Measurements from ENCODE around the gene ULK1. TPM values are rescaled to one million over a fixed set of nuclear protein-coding genes. Genes with fewer than 3 reads are reported as not detected.

The ULK1 gene
- total and polyA plus RNA-seq, 2 experiments from 2014 or later, result 8.4 to 33.8 TPM

- TF ChIP-seq POLR2AphosphoS5 (IDR thresholded peaks at IDR 0.05; ENCODE audit: low read depth) (no peak), ZNF462 (CRISPR knock-in tag; IDR thresholded peaks at IDR 0.05) (no peak)
Observed at GRCh38 chr12:131908092-131909080, 14.0 kb downstream of the ULK1 start (continued).

- Mint-ChIP-seq H3K36me3 (ENCODE audit: low read depth) (peaks cover 25% of the 10 kb centered on the region), H3K4me3 (no peak overlapping the region)
- TF ChIP-seq CTCF (conservative IDR thresholded peaks at IDR 0.05; ENCODE audit: low read depth in 2 of 2) (no peak), EZH2phosphoT487 (IDR thresholded peaks at IDR 0.05; ENCODE audit: unreplicated experiment) (no peak), REST (IDR thresholded peaks at IDR 0.05; ENCODE audit: unreplicated experiment) (no peak), ETS1 (IDR thresholded peaks at IDR 0.05) (no peak)
Observed at GRCh38 chr12:131909081-131909751, 14.8 kb downstream of the ULK1 start.

More at GRCh38 chr12:131909081-131909751, 14.8 kb downstream of the ULK1 start:
- no peak overlapping the region for H3K27ac Mint-ChIP-seq
- no peaks in the 10 kb centered on the region; the same call in 2 of the 3 replicates for H3K4me1 Mint-ChIP-seq
- no peaks in the 10 kb centered on the region for H3K4me1 ChIP-seq (ENCODE audit: insufficient read depth)
- H3K9me3 Mint-ChIP-seq, result no peaks in the 10 kb centered on the region
- DNase-seq (ENCODE audit: low spot score), result no peak
- no peaks in the 10 kb centered on the region for H3K36me3 ChIP-seq (ENCODE audit: insufficient read depth)
- no peak overlapping the region for H3K27ac ChIP-seq (ENCODE audit: low read depth)
- peaks cover 8% of the 10 kb centered on the region for H4K20me1 ChIP-seq (replicated peaks; ENCODE audit: insufficient read depth)
- no peak overlapping the region for H2AFZ ChIP-seq
- no peak overlapping the region for H3K4me3 ChIP-seq
- 0 out of 2 replicates have a peak, but pooled peaks cover 3% of the 10 kb centered on the region for H3K79me2 ChIP-seq (replicated peaks; ENCODE audit: insufficient read depth)
- 0 out of 2 replicates have a peak, but pooled peaks cover 8% of the 10 kb centered on the region for H3F3A ChIP-seq (replicated peaks; ENCODE audit: low read depth)
- H3K9me2 ChIP-seq (ENCODE audit: insufficient read depth), result no peaks in the 10 kb centered on the region
- H3K27me3 Mint-ChIP-seq (ENCODE audit: insufficient read depth, low read depth, poor library complexity), result peaks cover 10% of the 10 kb centered on the region
- no peaks in the 10 kb centered on the region for H3K27me3 ChIP-seq (ENCODE audit: insufficient read depth)
- no peak for ATAC-seq
- no peak overlapping the region for H3K4me2 ChIP-seq
